Fibroblast of lung (primary cell): ENCODE measurements around the gene FARSA. TPM values are rescaled to one million over a fixed set of nuclear protein-coding genes. Genes with fewer than 3 reads are reported as not detected.
A peak's percentile ranks its signal among the peaks of the same experiment; 100 is the strongest.

Experiments
- DNase-seq, 2 donors: peaks; one replicate each; pipeline versions ENCODE4 v3.0.0 to v3.0.0-alpha.2; 2010; ENCODE audit warnings: low read depth in 2 of 2
- H2AFZ ChIP-seq: 2 replicates; pipeline ENCODE4 v1.5.1; 2012; ENCODE audit warnings: low read length, control low read depth, inconsistent platforms
- H3K27ac ChIP-seq: 2 replicates; pipeline ENCODE4 v1.5.1; 2011; ENCODE audit warnings: low read length, control low read depth; ENCODE audit not compliant: insufficient read depth
- H3K27me3 ChIP-seq: 2 replicates; pipeline ENCODE4 v1.5.1; 2011; ENCODE audit warnings: mild to moderate bottlenecking, low read length; ENCODE audit not compliant: control insufficient read depth, insufficient read depth
- H3K36me3 ChIP-seq: 2 replicates; pipeline ENCODE4 v1.5.1; 2011; ENCODE audit warnings: low read length; ENCODE audit not compliant: control insufficient read depth, insufficient read depth
- H3K4me1 ChIP-seq: 2 replicates; pipeline ENCODE4 v1.5.1; 2011; ENCODE audit warnings: low read length; ENCODE audit not compliant: control insufficient read depth, insufficient read depth; ENCODE audit errors: extremely low read depth
- H3K4me2 ChIP-seq: 2 replicates; pipeline ENCODE4 v1.5.1; 2011; ENCODE audit warnings: low read length, control low read depth; ENCODE audit not compliant: insufficient read depth; ENCODE audit errors: extremely low read depth
- H3K4me3 ChIP-seq, 4 experiments: fragments of 200-600 bp in 1 of 4; sonication (generic) in 1 of 4; replicated peaks in 1 of 4; 2 replicates each; pipeline ENCODE4 v1.5.1; 2011 to 2016; ENCODE audit warnings: low read length in 4 of 4, low read depth in 3 of 4, mild to moderate bottlenecking in 3 of 4, control low read depth in 2 of 4, inconsistent platforms in 1 of 4, mixed read lengths in 1 of 4; ENCODE audit not compliant: insufficient read depth in 1 of 4; ENCODE audit errors: control extremely low read depth in 1 of 4
- H3K79me2 ChIP-seq: 2 replicates; pipeline ENCODE4 v1.5.1; 2012; ENCODE audit warnings: mild to moderate bottlenecking, low read length, inconsistent platforms; ENCODE audit not compliant: control insufficient read depth, insufficient read depth
- H3K9ac ChIP-seq: 2 replicates; pipeline ENCODE4 v1.5.1; 2011; ENCODE audit warnings: mild to moderate bottlenecking, low read length, control low read depth; ENCODE audit not compliant: insufficient read depth
- H3K9me3 ChIP-seq: 2 replicates; pipeline ENCODE4 v1.5.1; 2012; ENCODE audit warnings: low read depth, low read length; ENCODE audit not compliant: control insufficient read depth, insufficient read depth
- H4K20me1 ChIP-seq: 2 replicates; pipeline ENCODE4 v1.5.1; 2011; ENCODE audit warnings: low read length; ENCODE audit not compliant: control insufficient read depth, insufficient read depth; ENCODE audit errors: extremely low read depth
- CTCF ChIP-seq, 2 donors: IDR thresholded peaks in 1 of 2; conservative IDR thresholded peaks in 1 of 2; 1 replicate in 1 of 2; 2 replicates in 1 of 2; pipeline ENCODE4 v1.5.1; 2011 to 2012; ENCODE audit warnings: low read length in 2 of 2, control low read depth in 1 of 2, inconsistent platforms in 1 of 2, low read depth in 1 of 2, mild to moderate bottlenecking in 1 of 2
- EZH2 ChIP-seq: IDR thresholded peaks from 2 replicates; pipeline ENCODE4 v1.5.1; 2012; ENCODE audit warnings: low read length, control low read depth, mild to moderate bottlenecking; ENCODE audit errors: missing control alignments
- polyA plus RNA-seq, 2 donors: library from polyadenylated mRNA; depleted of rRNA in 1 of 2; stranded (reverse) in 1 of 2; unstranded in 1 of 2; fragments of >200 nt; gene quantifications; 2 replicates each; pipeline ENCODE4 v1.2.1, GENCODE V29; 2011 to 2012; ENCODE audit warnings: missing spikeins in 1 of 2
- total RNA-seq: library from RNA; depleted of rRNA; stranded (reverse); fragments of >200 nt; gene quantifications from 2 replicates; pipeline ENCODE4 v1.2.1, GENCODE V29; 2014

Gene FARSA
- total and polyA plus RNA-seq, 2 donors (not counting 1 experiment from before 2014, with no cell fraction given) = 23.5 to 38.6 TPM

GRCh38 chr19:12872941-12873890, 60.3 kb downstream of the FARSA start:
- no peaks in the 10 kb centered on the region for H3K79me2 ChIP-seq
- H3K36me3 ChIP-seq = no peaks in the 10 kb centered on the region
- H2AFZ ChIP-seq = peak overlapping the region; percentile 10
- H3K4me2 ChIP-seq = no peak overlapping the region
- no peaks in the 10 kb centered on the region for H3K27me3 ChIP-seq
- DNase-seq = peak; percentile 3 to 35
- no peak overlapping the region for H3K27ac ChIP-seq
- H4K20me1 ChIP-seq = no peaks in the 10 kb centered on the region
- no peaks in the 10 kb centered on the region for H3K4me1 ChIP-seq
- H3K9me3 ChIP-seq = no peaks in the 10 kb centered on the region
- H3K4me3 ChIP-seq = no peak overlapping the region
- H3K9ac ChIP-seq = no peak overlapping the region
- peak; percentile 30 for TF ChIP-seq EZH2
- no peak for TF ChIP-seq CTCF (conservative IDR thresholded peaks at IDR 0.05 in 1 of 2, IDR thresholded peaks at IDR 0.05 in 1 of 2; ENCODE audit: low read depth in 1 of 2, low read length in 2 of 2)

Other genes with a start within 250 kb of the FARSA start
- not detected in 2 replicates for gene GNG14, start 245.7 kb downstream of the FARSA start, total RNA-seq
- not detected in 2 replicates for gene GNG14, start 245.7 kb downstream of the FARSA start, polyA plus RNA-seq
- gene FBXW9, start 237.1 kb downstream of the FARSA start, total RNA-seq = 3.1 and 3.3 TPM in 2 replicates
- gene FBXW9, start 237.1 kb downstream of the FARSA start, polyA plus RNA-seq = 3.3 and 4.4 TPM in 2 replicates
- 28.2 and 36.0 TPM in 2 replicates for gene TNPO2, start 209.8 kb downstream of the FARSA start, total RNA-seq
- 52.5 and 75.0 TPM in 2 replicates for gene TNPO2, start 209.8 kb downstream of the FARSA start, polyA plus RNA-seq
- 117 and 186 TPM in 2 replicates for gene TRIR, start 199.0 kb downstream of the FARSA start, total RNA-seq
- 155 and 199 TPM in 2 replicates for gene TRIR, start 199.0 kb downstream of the FARSA start, polyA plus RNA-seq
- gene GET3, start 196.2 kb downstream of the FARSA start, total RNA-seq = 94.1 and 95.3 TPM in 2 replicates
- gene GET3, start 196.2 kb downstream of the FARSA start, polyA plus RNA-seq = 123 and 208 TPM in 2 replicates
- gene BEST2, start 181.9 kb downstream of the FARSA start, total RNA-seq = not detected in 2 replicates
- not detected in 2 replicates for gene BEST2, start 181.9 kb downstream of the FARSA start, polyA plus RNA-seq
- 16.4 and 26.6 TPM in 2 replicates for gene HOOK2, start 158.2 kb downstream of the FARSA start, total RNA-seq
- 6.6 TPM in 2 replicates for gene HOOK2, start 158.2 kb downstream of the FARSA start, polyA plus RNA-seq
- 108 and 118 TPM in 2 replicates for gene JUNB, start 142.2 kb downstream of the FARSA start, total RNA-seq
- 20.2 and 93.3 TPM in 2 replicates for gene JUNB, start 142.2 kb downstream of the FARSA start, polyA plus RNA-seq
- 166 and 228 TPM in 2 replicates for gene PRDX2, start 131.9 kb downstream of the FARSA start, total RNA-seq
- 186 and 294 TPM in 2 replicates for gene PRDX2, start 131.9 kb downstream of the FARSA start, polyA plus RNA-seq
- 0.51 TPM in 1 of 2 replicates, not detected in the other for gene THSD8, start 131.6 kb downstream of the FARSA start, total RNA-seq
- 2.8 TPM in 1 of 2 replicates, not detected in the other for gene THSD8, start 131.6 kb downstream of the FARSA start, polyA plus RNA-seq
- gene RNASEH2A, start 127.1 kb downstream of the FARSA start, total RNA-seq = 3.1 and 8.9 TPM in 2 replicates
- gene RNASEH2A, start 127.1 kb downstream of the FARSA start, polyA plus RNA-seq = 14.3 and 51.3 TPM in 2 replicates
- gene RTBDN, start 99.1 kb downstream of the FARSA start, total RNA-seq = not detected in 2 replicates
- gene RTBDN, start 99.1 kb downstream of the FARSA start, polyA plus RNA-seq = not detected in 2 replicates
- 0.26 and 1.3 TPM in 2 replicates for gene MAST1, start 95.2 kb downstream of the FARSA start, total RNA-seq
- gene MAST1, start 95.2 kb downstream of the FARSA start, polyA plus RNA-seq = 0.20 and 0.30 TPM in 2 replicates
- 23.4 and 26.6 TPM in 2 replicates for gene DNASE2, start 52.3 kb downstream of the FARSA start, total RNA-seq
- gene DNASE2, start 52.3 kb downstream of the FARSA start, polyA plus RNA-seq = 24.1 and 25.1 TPM in 2 replicates
- under 0.01 TPM in 1 of 2 replicates, not detected in the other for gene KLF1, start 46.5 kb downstream of the FARSA start, total RNA-seq
- not detected in 2 replicates for gene KLF1, start 46.5 kb downstream of the FARSA start, polyA plus RNA-seq
- 11.8 and 18.0 TPM in 2 replicates for gene GCDH, start 42.6 kb downstream of the FARSA start, total RNA-seq
- gene GCDH, start 42.6 kb downstream of the FARSA start, polyA plus RNA-seq = 10.3 and 15.5 TPM in 2 replicates
- gene SYCE2, start 14.4 kb downstream of the FARSA start, total RNA-seq = not detected in 2 replicates
- gene SYCE2, start 14.4 kb downstream of the FARSA start, polyA plus RNA-seq = 0.19 and 0.40 TPM in 2 replicates
- 839 and 1,447 TPM in 2 replicates for gene CALR, start 4.9 kb upstream of the FARSA start, total RNA-seq
- gene CALR, start 4.9 kb upstream of the FARSA start, polyA plus RNA-seq = 2,698 and 2,757 TPM in 2 replicates
- gene RAD23A, start 12.2 kb upstream of the FARSA start, total RNA-seq = 51.1 and 72.2 TPM in 2 replicates
- gene RAD23A, start 12.2 kb upstream of the FARSA start, polyA plus RNA-seq = 46.2 and 62.5 TPM in 2 replicates
- 17.7 and 19.7 TPM in 2 replicates for gene GADD45GIP1, start 23.5 kb upstream of the FARSA start, total RNA-seq
- gene GADD45GIP1, start 23.5 kb upstream of the FARSA start, polyA plus RNA-seq = 19.5 and 28.2 TPM in 2 replicates
- gene DAND5, start 35.9 kb upstream of the FARSA start, total RNA-seq = not detected in 2 replicates
- 0.03 TPM in 1 of 2 replicates, not detected in the other for gene DAND5, start 35.9 kb upstream of the FARSA start, polyA plus RNA-seq
- 55.2 and 74.8 TPM in 2 replicates for gene NFIX, start 61.8 kb upstream of the FARSA start, total RNA-seq
- gene NFIX, start 61.8 kb upstream of the FARSA start, polyA plus RNA-seq = 35.7 and 75.9 TPM in 2 replicates
- gene LYL1, start 169.1 kb upstream of the FARSA start, total RNA-seq = under 0.01 and 1.2 TPM in 2 replicates
- 0.26 and 0.30 TPM in 2 replicates for gene LYL1, start 169.1 kb upstream of the FARSA start, polyA plus RNA-seq
- 20.3 and 21.8 TPM in 2 replicates for gene TRMT1, start 183.0 kb upstream of the FARSA start, total RNA-seq
- gene TRMT1, start 183.0 kb upstream of the FARSA start, polyA plus RNA-seq = 12.2 and 17.9 TPM in 2 replicates
- gene NACC1, start 184.6 kb upstream of the FARSA start, total RNA-seq = 24.7 and 31.9 TPM in 2 replicates
- 33.5 and 64.7 TPM in 2 replicates for gene NACC1, start 184.6 kb upstream of the FARSA start, polyA plus RNA-seq
- gene STX10, start 216.7 kb upstream of the FARSA start, total RNA-seq = 69.2 and 78.1 TPM in 2 replicates
- 48.9 and 54.3 TPM in 2 replicates for gene STX10, start 216.7 kb upstream of the FARSA start, polyA plus RNA-seq
- 21.1 and 26.4 TPM in 2 replicates for gene IER2, start 216.7 kb upstream of the FARSA start, total RNA-seq
- gene IER2, start 216.7 kb upstream of the FARSA start, polyA plus RNA-seq = 16.5 and 99.6 TPM in 2 replicates